ENCODE results near the gene AKAP7.

Gene AKAP7

GRCh38 chr6:131117878-131118277 lies 17.4 kb upstream of the AKAP7 start:
- no peak for DNase-seq

DNA sequence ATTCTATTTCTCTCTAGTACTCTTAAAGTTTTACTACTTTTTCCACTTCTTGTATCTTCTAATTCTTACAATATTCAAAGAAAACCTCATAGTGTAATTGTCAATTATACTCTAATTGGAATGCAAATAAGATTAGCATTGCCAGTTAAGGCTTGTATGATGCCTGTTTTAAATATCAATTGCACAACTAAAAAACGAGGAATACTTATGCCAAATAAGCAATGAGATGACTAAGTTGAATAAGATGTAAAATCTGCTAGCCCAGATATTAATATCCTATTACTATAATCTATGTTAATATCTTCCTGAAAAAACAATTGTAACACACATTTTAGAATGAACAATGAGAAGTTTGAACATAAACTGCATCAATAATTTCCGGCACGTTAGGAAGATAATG lies 13.3 kb upstream of the AKAP7 start:
- DNase-seq, result no peak
- Histone ChIP-seq H3K36me3 (no peaks in the 10 kb centered on the region), H3K4me3 (ENCODE audit: low read depth, low read length) (no peak overlapping the region), H3K9me3 (no peaks in the 10 kb centered on the region), H3K27me3 (no peaks in the 10 kb centered on the region), H3K4me1 (no peaks in the 10 kb centered on the region)
- TF ChIP-seq CTCF (IDR thresholded peaks at IDR 0.05; ENCODE audit: low read depth, low read length), result no peak

More at GRCh38 chr6:131117878-131118277, 17.4 kb upstream of the AKAP7 start:
- no peak for TF ChIP-seq CTCF (IDR thresholded peaks at IDR 0.05; ENCODE audit: low read depth, low read length)
- Histone ChIP-seq H3K36me3 (no peaks in the 10 kb centered on the region), H3K4me1 (no peaks in the 10 kb centered on the region), H3K4me3 (ENCODE audit: low read depth, low read length) (no peak overlapping the region), H3K27me3 (no peaks in the 10 kb centered on the region), H3K9me3 (no peaks in the 10 kb centered on the region)

DNA sequence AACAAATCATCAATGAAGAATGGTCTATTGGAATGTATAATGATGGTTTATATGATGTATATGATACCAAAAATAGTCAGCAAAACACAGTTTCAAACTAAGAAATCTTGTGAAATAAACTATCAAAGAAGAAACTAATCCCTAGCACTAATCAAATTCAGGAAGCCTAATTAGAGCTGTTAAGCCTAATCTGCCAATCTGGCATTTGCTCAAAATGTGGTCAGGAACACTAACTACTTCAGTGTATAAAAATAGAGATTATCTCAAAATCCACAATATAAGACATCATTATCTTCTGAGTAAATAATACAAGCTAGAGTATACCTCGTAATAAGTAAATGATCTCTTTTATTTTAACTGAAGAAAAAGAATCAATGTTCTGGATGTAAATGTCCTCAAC lies 12.8 kb upstream of the AKAP7 start:
- TF ChIP-seq CTCF (IDR thresholded peaks at IDR 0.05; ENCODE audit: low read depth, low read length), result no peak
- no peaks in the 10 kb centered on the region for H3K4me1 ChIP-seq
- H3K36me3 ChIP-seq, result no peaks in the 10 kb centered on the region
- no peaks in the 10 kb centered on the region for H3K9me3 ChIP-seq
- H3K4me3 ChIP-seq (ENCODE audit: low read depth, low read length), result no peak overlapping the region
- no peaks in the 10 kb centered on the region for H3K27me3 ChIP-seq
- no peak for DNase-seq

DNA sequence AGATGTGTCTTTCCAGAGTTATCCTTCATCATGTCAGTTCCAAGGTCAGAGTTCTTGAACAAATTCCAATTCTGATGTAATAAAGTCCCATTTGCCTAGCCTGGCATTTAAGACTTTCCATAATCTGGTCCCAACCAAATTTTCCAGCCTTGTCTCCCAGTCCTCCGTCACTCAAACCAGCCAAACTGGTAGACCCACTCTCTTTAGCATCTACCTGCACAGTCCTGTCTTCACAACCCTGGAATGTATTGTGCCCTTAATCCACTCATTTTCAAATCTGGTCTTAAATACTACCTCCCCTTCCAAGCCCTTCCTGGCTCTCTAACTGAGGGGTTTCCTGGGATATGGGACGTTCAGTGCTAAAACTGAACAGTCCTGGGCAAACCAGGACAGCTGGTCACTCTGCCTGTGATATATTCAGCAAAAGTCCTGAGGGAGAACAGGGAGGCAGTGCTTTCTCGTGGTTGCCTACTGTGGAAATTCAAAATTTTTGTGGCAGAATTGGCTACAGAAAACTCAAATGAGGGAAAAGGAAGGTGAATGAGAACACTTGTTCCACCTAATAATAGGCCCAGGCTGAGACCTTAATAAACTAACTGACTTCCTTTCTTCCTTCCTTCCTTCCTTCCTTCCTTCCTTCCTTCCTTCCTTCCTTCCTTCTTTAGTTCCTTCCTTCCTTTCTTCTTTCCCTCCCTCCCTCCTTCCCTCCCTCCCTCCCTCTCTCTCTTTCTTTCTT lies 10.8 kb upstream of the AKAP7 start:
- Histone ChIP-seq H3K4me3 (ENCODE audit: low read depth, low read length) (no peak overlapping the region), H3K27me3 (no peaks in the 10 kb centered on the region), H3K4me1 (no peaks in the 10 kb centered on the region), H3K9me3 (no peaks in the 10 kb centered on the region), H3K36me3 (no peaks in the 10 kb centered on the region)
- TF ChIP-seq CTCF (IDR thresholded peaks at IDR 0.05; ENCODE audit: low read depth, low read length), result no peak
- no peak for DNase-seq

- Histone ChIP-seq H3K27me3 (no peaks in the 10 kb centered on the region), H3K9me3 (no peaks in the 10 kb centered on the region), H3K4me1 (no peaks in the 10 kb centered on the region), H3K4me3 (ENCODE audit: low read depth, low read length) (no peak overlapping the region), H3K36me3 (no peaks in the 10 kb centered on the region)
- no peak for DNase-seq
- no peak for TF ChIP-seq CTCF (IDR thresholded peaks at IDR 0.05; ENCODE audit: low read depth, low read length)
Measured at GRCh38 chr6:131125431-131125830, 9.8 kb upstream of the AKAP7 start.

DNA sequence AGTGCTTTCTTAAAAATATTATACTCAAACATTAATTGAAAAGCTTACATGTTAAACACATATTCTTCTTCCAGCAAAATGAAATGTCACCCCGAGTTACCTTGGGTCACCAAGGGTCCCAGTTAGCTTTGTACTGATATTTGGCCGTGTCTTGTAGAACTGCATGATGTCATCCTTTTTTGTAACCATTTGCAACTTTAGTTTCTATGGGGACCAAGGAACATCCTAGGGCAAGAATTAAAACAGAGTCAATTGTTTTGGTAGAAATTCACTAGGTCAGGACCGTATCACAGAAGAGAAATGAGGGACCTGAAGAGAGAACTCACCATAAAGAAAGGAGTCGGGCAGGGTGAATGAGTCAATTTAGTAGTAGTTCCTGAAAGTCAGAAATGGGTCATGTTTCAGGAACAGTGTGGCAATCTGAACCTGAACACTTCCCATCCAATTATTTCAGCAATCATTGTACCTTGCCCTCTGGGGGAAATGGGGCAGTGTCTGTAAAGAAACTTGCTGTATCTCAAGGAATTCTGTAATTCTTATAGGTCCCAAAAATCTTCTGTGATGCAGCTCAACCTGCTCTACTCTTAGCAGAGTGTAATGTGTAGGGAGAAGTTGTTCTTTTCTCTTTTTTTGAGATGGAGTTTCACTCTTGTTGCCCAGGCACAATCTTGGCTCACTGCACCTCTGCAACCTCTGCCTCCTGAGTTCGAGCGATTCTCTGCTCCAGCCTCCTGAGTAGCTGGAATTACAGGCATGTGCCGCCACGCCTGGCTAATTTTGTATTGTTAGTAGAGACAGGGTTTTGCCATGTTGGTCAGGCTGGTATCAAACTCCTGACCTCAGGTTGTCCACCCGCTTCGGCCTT lies 5.3 kb upstream of the AKAP7 start:
- Histone ChIP-seq H3K4me1 (no peaks in the 10 kb centered on the region), H3K9me3 (no peaks in the 10 kb centered on the region), H3K27me3 (peaks cover 10% of the 10 kb centered on the region), H3K4me3 (ENCODE audit: low read depth, low read length) (no peak overlapping the region), H3K36me3 (no peaks in the 10 kb centered on the region)
- no peak for DNase-seq
- TF ChIP-seq CTCF (IDR thresholded peaks at IDR 0.05; ENCODE audit: low read depth, low read length), result no peak

All from BE2C (cell line).